IMR-90 (cell line): ENCODE measurements around the gene KIAA0513.

Source experiments
- CTCF ChIP-seq: conservative IDR thresholded peaks from 2 replicates; pipeline ENCODE4 v1.5.1; 2012; ENCODE audit warnings: mild to moderate bottlenecking, low read depth, low read length, improper control_type of control experiment
- POLR2A ChIP-seq: IDR thresholded peaks from 2 replicates; pipeline ENCODE4 v1.6.1; 2012; ENCODE audit warnings: mild to moderate bottlenecking, low read depth, low read length
- RCOR1 ChIP-seq: IDR thresholded peaks from 2 replicates; pipeline ENCODE4 v1.6.1; 2012; ENCODE audit warnings: mild to moderate bottlenecking, low read length, improper control_type of control experiment; ENCODE audit not compliant: insufficient replicate concordance
- SMC3 ChIP-seq: fragments of 150-350 bp; IDR thresholded peaks from 2 replicates; pipeline ENCODE4 v1.6.1; 2016; ENCODE audit warnings: low read depth, mild to moderate bottlenecking, antibody characterized with exemption, low read length, moderate library complexity

- TF ChIP-seq CTCF (no peak), POLR2A (no peak), SMC3 (no peak), RCOR1 (no peak)
Measured at GRCh38 chr16:85002608-85003007, 25.0 kb upstream of the KIAA0513 start.
